HG03103 (cell line): ENCODE measurements around the gene TP73.
"Not testable (repeated sequence)": the region's sequence is repeated elsewhere in the genome, so short reads cannot be mapped to it uniquely, and the experiment has no call there.

Experiments
- ATAC-seq: cut with Tn5 transposase; IDR thresholded peaks from one replicate; pipeline ENCODE4 v1.9.1; 2021; ENCODE audit warnings: low read depth; ENCODE audit not compliant: unreplicated experiment

The TP73 gene

DNA sequence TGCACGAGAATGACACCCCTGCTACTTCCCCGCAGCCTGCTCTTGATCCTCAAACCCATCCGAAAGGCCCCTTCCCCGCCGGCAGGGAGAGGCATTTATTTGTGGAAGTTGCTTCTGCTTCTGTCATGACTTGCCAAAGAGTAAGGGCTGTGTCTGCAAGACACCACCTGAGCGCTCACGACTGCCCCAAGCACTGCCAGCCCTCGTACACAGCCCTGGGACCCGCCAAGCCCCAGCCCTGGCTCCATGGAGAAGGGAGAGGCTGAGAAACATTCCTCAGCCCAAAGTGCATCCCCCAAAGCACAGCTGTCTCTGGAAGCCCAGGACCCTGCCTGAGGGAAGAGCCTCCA is 33.8 kb upstream of the TP73 start:
- ATAC-seq, result no peak

GRCh38 chr1:3618881-3619671 is 33.2 kb upstream of the TP73 start:
- no peak for ATAC-seq

DNA sequence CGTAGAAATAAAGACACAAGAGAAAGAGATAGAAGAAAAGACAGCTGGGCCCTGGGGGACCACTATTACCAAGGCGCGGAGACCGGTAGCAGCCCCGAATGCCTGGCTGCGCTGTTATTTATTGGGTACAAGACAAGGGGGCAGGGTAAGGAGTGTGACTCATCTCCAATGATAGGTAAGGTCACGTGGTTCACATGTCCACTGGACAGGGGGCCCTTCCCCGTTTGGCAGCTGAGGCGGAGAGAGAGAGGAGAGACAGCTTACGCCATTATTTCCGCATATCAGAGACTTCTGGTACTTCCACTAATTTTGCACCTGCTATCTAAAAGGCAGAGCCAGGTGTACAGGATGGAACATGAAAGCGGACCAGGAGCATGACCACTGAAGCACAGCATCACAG is 31.6 kb upstream of the TP73 start:
- no peak for ATAC-seq

DNA sequence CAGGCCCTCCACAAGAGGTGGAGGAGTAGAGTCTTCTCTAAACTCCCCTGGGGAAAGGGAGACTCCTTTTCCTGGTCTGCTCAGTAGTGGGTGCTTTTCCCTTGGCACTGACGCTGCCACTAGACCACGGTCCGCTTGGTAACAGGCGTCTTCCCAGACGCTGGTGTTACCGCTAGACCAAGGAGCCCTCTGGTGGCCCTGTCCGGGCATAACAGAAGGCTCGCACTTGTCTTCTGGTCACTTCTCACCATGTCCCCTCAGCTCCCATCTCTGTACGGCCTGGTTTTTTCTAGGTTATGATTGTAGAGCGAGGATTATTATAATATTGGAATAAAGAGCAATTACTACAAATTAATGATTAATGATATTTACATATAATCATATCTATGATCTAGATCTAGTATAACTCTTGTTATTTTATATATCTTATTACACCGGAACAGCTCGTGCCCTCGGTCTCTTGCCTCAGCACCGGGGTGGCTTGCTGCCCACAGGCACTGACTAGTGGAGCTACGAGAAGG is 31.1 kb upstream of the TP73 start:
- ATAC-seq, result not testable (repeated sequence)

DNA sequence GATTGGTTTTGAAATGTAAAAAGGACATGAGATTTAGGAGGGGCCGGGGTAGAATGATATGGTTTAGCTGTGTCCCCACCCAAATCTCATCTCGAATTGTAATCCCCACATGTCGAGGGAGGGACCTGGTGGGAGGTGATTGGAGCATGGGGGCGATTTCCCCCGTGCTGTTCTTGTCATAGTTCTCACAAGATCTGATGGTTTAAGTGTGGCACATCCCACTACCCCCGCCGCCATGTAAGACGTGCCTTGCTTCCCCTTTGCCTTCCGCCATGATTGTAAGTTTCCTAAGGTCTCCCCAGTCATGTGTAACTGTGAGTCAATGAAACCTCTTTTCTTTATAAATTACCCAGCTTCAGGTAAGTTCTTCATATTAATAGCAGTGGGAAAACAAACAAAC is 30.2 kb upstream of the TP73 start:
- ATAC-seq, result not testable (repeated sequence)

DNA sequence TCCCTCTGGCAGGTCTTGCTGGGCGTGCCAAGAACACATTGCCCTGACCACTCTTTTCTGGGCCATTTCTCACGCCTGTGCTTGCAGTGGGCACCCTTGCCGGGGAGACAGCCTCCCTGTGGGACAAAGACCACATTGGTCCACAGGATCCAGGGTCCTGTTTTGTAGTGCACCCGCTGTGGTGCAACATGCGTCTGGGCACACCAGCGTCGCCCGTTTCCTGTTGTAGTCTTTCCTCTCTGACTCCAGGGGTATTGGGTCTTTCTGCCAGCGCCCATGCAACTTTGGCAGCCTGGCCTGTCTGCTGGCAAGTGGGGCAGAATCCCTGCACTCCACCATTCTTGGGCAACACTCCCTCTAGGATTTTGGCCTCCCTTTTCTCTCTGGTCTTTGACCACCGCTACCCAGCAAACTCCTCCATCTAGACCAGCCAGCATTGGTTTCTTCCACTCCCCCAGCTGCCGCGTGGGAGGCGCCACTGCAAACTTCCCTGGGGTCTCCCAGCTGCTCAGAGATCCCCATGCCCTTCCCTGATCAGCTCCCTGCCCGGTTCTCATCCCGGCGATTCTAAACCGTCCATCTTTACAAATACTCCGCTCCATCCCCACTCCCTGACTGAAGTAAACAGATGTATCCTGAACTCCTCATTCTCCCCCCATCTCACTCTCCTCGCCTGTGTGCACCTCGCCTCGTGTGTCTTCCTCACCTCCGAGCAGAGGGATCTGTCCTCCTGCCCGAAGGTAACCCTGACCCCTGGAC is 28.7 kb upstream of the TP73 start:
- ATAC-seq, result no peak

GRCh38 chr1:3624200-3625136 is 27.8 kb upstream of the TP73 start, which contains the start of gene TPRG1L:
Gene TPRG1L (plus strand): TSS chr1:3625015. CDS start chr1:3625073, 58 bp downstream.
- peak; percentile 91 for ATAC-seq

- ATAC-seq, result peak; percentile 6
Observed at GRCh38 chr1:3625151-3625907, 27.0 kb upstream of the TP73 start.

GRCh38 chr1:3626025-3626424 is 26.3 kb upstream of the TP73 start:
- ATAC-seq, result no peak

DNA sequence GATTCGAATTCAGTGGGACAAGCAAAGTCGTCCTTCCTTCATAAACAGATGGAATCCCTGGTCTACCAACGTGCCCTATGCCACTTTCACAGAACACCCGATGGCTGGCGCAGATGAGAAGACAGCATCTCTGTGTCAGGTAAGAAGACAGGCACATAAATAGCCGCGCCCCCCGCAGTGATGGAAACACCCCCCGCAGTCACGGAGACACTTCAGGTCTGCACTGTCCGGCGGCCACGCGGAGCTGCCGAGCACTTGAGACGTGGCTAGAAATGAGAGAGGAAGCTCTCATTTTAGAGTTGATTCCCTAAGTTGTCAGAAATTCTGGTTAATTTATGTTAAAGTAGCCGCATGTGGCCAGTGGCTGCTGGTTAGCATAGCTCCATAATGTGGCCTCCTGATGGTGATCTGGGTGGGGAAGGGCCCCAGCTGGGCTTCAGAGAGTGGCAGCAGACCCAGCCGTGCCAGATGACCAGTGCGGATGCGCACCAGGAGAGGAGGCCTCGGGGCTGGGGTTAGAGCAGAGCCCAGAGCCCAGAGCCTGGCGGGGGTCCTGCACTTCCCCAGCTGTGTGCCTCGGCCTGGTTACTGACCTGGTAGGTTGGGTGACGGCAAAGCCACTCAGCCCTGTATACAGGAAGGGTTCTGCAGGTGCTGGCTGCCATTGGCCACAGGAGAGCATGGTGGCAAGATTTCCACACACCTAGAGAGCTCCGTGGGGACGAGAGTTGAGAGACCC is 24.6 kb upstream of the TP73 start:
- ATAC-seq, result no peak

- ATAC-seq, result no peak
Observed at GRCh38 chr1:3628445-3628844, 23.9 kb upstream of the TP73 start.

DNA sequence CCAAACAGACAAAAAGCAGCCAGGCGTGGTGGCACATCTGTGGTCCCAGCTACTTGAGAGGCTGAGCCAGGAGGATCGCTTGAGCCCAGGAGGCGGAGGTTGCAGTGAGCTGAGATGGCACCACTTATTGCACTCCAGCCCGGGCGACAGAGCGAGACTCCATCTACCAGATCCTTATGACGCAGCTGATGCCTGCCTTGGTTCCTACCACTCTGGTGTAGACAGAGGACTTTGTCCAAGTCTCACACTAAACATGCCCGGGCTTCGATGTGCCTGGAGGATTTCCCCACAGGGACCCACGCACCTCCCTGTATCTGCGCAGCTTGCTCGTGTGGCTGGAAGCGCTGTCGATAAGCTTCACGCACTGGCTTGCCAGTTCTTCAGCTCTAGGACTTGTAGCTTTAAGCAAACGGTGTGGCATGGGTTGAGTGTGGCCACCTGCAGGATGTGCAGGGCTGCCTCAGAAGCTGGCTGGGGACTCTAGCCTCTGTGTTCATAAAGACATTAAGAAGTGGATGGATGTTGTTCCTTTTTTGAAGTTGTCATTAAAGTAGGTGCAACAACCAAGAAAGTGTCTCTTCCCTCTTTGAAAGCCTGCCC is 22.7 kb upstream of the TP73 start:
- no peak for ATAC-seq

GRCh38 chr1:3630161-3630611 is 22.1 kb upstream of the TP73 start:
- no peak for ATAC-seq

DNA sequence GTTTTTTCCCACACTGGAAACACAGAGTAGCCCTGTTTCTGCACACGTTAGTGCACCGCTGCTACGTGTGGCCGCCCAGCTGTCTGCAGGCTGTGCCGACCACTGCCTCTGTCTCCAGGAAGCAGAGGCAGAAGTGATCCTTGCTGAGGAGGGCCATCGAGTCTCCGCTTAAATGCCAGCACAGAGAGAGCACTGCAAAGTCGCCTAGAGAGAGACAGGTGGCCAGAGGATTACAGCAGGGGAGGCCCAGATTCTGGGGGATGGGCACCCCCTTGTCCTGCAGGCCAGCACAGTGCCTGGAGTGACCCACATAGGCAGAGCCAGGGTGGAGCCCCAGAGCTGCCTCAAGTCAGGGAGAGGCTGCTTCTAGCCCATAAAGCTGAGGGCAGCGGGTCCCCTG is 21.4 kb upstream of the TP73 start:
- ATAC-seq, result no peak

- ATAC-seq, result no peak
Observed at GRCh38 chr1:3631320-3632260, 20.7 kb upstream of the TP73 start.

DNA sequence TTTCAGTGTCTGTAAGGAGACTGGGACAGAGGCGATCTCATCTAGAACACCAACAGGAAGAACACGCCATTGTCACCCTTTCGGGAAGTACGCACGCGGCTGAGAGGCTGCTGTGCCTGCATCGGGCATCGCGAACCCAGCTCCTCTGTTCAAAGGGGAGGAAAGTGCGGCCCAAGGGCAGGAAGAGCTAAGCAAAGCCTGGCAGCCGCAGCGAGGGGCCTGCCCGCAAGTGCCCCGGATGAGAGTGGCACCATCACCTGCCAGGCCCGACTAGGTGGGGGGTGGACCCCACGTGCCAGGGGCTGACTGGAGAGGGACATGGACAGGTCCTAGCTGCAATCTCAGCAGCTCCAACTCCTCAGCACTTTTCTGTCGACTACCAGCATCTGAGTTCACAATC is 20.0 kb upstream of the TP73 start:
- no peak for ATAC-seq

DNA sequence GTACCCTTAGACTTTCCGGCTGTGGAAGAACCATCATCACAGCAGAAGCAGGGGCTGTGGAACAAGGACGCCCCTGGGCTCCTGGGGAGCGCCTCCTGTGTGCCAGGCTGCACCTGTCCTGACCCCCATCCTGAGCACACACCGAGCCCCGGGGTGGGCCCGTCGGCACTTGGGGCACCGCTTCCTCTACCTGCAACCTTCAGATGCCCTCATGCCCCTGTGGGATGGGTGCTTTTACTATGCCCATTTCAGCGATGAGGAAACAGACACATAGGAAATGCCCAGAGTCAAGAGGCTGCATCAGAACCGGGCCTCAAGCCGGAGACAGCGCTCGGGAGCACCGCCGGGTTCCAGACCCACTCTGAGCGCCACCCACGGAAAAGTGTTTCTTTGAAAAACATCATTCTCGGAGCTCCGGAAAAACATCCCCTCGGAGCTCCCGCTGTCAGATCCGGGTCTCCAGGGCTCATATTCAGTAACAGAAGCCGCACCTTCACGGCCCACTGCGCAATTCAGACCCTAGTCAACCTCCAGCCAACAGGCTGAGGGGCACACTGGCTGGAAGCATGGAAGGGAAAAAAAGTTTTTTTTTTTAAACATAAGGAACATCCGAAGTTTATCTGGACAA is 19.5 kb upstream of the TP73 start:
- ATAC-seq, result no peak
